Retina (tissue), 1 donor: Measurements from ENCODE around the gene FALEC.

ENCODE experiments used
- DNase-seq: peaks from one replicate; pipeline ENCODE4 v3.0.0-alpha.2; 2016

The FALEC gene

GRCh38 chr1:150548324-150548631 lies 32.7 kb downstream of the FALEC start:
- DNase-seq, result no peak

DNA sequence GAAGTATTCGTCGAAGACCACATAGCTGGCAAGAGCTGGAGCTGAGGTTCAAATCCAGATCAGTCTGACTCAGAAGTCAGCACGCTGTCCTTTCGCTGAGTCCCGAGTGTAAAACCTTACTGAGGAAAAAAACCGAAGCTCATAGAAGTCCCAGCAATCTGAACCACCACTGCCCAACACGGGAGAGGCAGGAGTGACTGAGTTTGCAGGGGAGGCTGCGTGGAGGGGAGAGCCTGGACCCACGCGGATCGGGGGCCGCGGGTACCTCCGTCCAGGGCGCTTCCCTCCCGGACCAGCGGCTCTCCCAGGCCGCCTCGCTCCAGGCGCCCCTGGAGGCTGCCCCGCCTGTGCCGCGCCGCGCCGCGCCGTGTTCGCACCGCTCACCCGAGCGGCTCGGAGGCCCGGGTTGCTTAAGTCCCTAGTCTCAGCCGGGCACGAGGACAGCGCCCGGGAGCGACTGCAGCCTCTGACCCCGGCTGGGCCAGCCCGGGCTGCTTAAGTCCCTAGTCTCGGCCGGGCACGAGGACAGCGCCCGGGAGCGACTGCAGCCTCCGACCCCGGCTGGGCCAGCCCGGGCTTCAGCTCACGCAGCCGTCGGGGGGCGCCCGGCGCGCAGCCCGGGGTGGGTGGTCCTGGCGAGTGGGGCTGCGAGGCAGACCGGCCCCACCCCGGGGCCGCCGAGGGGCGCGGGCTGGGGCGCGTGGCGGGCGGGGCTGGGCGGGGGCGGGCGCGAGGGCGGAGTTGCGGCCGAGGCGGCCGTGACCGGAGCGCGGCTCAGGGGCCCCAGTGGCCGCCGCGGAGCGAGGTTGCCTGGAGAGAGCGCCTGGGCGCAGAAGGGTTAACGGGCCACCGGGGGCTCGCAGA lies 33.3 kb downstream of the FALEC start, which contains the start of gene ADAMTSL4:
Gene ADAMTSL4, plus strand, starts transcription at position 777 of the 864 bp plus-strand sequence. CDS start 2,881 bp downstream, outside the sequence.
- peak; percentile 90 for DNase-seq

- peak; percentile 41 for DNase-seq
These were observed 34.1 kb downstream of the FALEC start for GRCh38 chr1:150549496-150550221.

- no peak for DNase-seq
These were observed 34.9 kb downstream of the FALEC start for GRCh38 chr1:150550222-150551050.

- DNase-seq, result no peak
These were observed 35.7 kb downstream of the FALEC start for GRCh38 chr1:150551051-150551783.

- DNase-seq, result no peak
These were observed 36.2 kb downstream of the FALEC start for GRCh38 chr1:150551784-150552127.

DNA sequence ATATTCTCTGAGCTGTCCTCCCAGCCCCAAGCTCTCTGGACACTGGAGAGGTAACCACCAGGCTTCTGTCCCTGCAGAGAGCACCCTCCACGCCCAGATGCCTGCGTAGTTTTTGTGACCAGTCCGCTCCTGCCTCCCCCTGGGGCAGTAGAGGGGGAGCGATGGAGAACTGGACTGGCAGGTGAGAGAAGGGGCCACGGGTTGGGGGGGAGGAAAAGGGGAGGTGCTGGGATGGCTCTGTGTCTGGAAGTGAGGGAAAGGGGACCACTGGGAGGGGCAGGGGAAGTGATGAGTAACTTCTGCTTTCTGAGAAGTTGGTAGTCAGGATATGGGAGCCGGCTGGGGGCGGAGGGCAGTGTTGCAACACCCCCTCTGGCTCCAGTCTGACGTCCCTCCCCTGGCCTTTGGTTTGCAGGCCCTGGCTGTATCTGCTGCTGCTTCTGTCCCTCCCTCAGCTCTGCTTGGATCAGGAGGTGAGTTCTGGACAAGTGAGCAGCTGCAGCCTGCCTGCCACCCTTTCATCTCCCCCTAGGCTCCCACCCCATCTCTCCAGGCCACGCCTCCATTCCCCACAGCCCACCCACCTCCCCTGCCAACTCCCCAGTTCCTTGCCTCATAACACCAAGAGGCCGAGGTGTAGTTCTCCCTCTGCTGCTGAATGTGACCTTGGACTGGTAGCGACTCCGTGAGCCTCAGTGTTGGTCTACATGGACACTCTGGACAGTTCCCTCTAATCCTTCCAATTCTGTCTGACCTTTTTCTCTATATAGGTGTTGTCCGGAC lies 36.8 kb downstream of the FALEC start:
- DNase-seq, result no peak

GRCh38 chr1:150552911-150553289 lies 37.3 kb downstream of the FALEC start:
- DNase-seq, result no peak

- no peak for DNase-seq
These were observed 38.0 kb downstream of the FALEC start for GRCh38 chr1:150553392-150554085.

DNA sequence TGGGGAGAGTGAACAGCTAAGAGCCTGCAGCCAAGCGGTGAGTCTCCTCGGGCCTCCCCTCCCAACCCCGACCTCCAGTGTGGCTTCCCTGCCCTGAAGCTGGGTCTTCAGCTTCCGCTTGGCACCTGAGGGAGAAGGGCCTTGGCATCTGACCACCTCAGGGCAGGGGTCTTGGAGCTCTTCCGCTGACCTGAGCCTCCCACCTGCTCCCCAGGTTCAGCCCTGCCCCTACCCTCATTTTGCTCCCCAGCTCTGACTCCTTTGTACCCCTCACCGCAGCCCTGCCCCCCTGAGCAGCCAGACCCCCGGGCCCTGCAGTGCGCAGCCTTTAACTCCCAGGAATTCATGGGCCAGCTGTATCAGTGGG lies 38.5 kb downstream of the FALEC start:
- no peak for DNase-seq

- DNase-seq, result no peak
These were observed 39.8 kb downstream of the FALEC start for GRCh38 chr1:150555198-150555970.

GRCh38 chr1:150555971-150556865 lies 40.7 kb downstream of the FALEC start:
- no peak for DNase-seq

GRCh38 chr1:150557065-150557600 lies 41.6 kb downstream of the FALEC start:
- DNase-seq, result no peak

- no peak for DNase-seq
These were observed 42.3 kb downstream of the FALEC start for GRCh38 chr1:150557813-150558212.

GRCh38 chr1:150558303-150558704 lies 42.8 kb downstream of the FALEC start:
- no peak for DNase-seq

GRCh38 chr1:150558761-150559655 lies 43.5 kb downstream of the FALEC start:
- DNase-seq, result no peak

DNA sequence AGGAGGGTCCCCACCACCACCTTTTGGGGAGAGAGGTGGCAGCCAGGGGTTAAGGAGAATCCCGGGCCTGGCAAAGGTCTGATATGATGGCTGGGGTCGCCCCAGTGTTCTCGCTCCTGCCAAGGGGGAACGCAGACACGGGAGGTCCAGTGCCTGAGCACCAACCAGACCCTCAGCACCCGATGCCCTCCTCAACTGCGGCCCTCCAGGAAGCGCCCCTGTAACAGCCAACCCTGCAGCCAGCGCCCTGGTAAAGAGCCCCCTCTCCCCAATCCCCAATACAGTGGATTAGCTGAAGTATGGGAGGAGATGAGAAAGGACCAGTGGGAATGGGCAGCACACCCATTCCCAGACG lies 44.1 kb downstream of the FALEC start:
- DNase-seq, result no peak

GRCh38 chr1:150560011-150560438 lies 44.5 kb downstream of the FALEC start:
- peak; percentile 84 for DNase-seq
